Ascending aorta (tissue), 2 donors: ENCODE results near the gene SAMD14. TPM values are rescaled to one million over a fixed set of nuclear protein-coding genes. Genes with fewer than 3 reads are reported as not detected.
A peak's percentile ranks its signal among the peaks of the same experiment; 100 is the strongest.

ENCODE experiments used
- DNase-seq, 2 donors: peaks; one replicate each; pipeline ENCODE4 v3.0.0-alpha.2; 2019; ENCODE audit warnings: low spot score in 2 of 2
- H3K27ac ChIP-seq, 2 donors: fragments of 200-600 bp; sonication (generic); one replicate each; pipeline ENCODE4 v1.5.1; 2016 to 2017; ENCODE audit warnings: mild to moderate bottlenecking in 1 of 2
- H3K27me3 ChIP-seq: fragments of 200-600 bp; sonication (generic); one replicate; pipeline ENCODE4 v1.5.1; 2017
- H3K36me3 ChIP-seq, 2 donors: fragments of 200-600 bp; sonication (generic); one replicate each; pipeline ENCODE4 v1.5.1; 2016
- H3K4me1 ChIP-seq, 2 donors: fragments of 200-600 bp; sonication (generic); one replicate each; pipeline ENCODE4 v1.5.1; 2016 to 2017; ENCODE audit warnings: mild to moderate bottlenecking in 1 of 2
- H3K4me3 ChIP-seq, 2 donors: fragments of 200-600 bp; sonication (generic); one replicate each; pipeline ENCODE4 v1.5.1; 2016 to 2017; ENCODE audit warnings: mild to moderate bottlenecking in 1 of 2
- H3K9me3 ChIP-seq, 2 donors: fragments of 200-600 bp; sonication (generic); one replicate each; pipeline ENCODE4 v1.5.1; 2016
- CTCF ChIP-seq, 3 experiments: fragments of 200-600 bp in 2 of 3; fragments of 450-650 bp in 1 of 3; sonication (generic) in 2 of 3; IDR thresholded peaks; one replicate each; pipeline ENCODE4 v1.5.1; 2016 to 2019; ENCODE audit warnings: antibody characterized with exemption in 3 of 3, mild to moderate bottlenecking in 1 of 3, moderate library complexity in 1 of 3
- intact Hi-C: fragments of 100-400 bp; cut with DNase I; formaldehyde crosslinking; loops from one replicate; pipeline ENCODE4 v1.15.1; 2023
- total RNA-seq: library from RNA; depleted of rRNA; stranded (reverse); fragments of >200 nt; gene quantifications from one replicate; pipeline ENCODE4 v1.1.0, GENCODE V29; 2016

The SAMD14 gene
- total RNA-seq, 1 donor from 2014 or later: 3.2 TPM

- no peak for TF ChIP-seq CTCF (IDR thresholded peaks at IDR 0.05)
- Histone ChIP-seq H3K4me1 (peaks cover 6 to 15% of the 10 kb centered on the region in 2 donors), H3K36me3 (peaks cover 87 to 89% of the 10 kb centered on the region in 2 donors), H3K4me3 (no peak overlapping the region), H3K27ac (peak overlapping the region; percentile 1 to 50), H3K27me3 (no peaks in the 10 kb centered on the region), H3K9me3 (no peaks in the 10 kb centered on the region)
- no peak for DNase-seq
- intact Hi-C loops: loop anchor here (2.0 kb wide), 1 partner anchor 20 kb away; no protein-coding TSS in a partner anchor
Observed at GRCh38 chr17:50141026-50141744, 11.2 kb upstream of the SAMD14 start.

- H3K27me3 ChIP-seq: no peaks in the 10 kb centered on the region
- peaks cover 95% of the 10 kb centered on the region in 2 donors for H3K36me3 ChIP-seq
- intact Hi-C loops: loop anchor here (2.0 kb wide), 1 partner anchor 21 kb away; no protein-coding TSS in a partner anchor
- H3K4me1 ChIP-seq: peaks cover 0 to 5% of the 10 kb centered on the region in 2 donors
- H3K9me3 ChIP-seq: no peaks in the 10 kb centered on the region
- TF ChIP-seq CTCF (IDR thresholded peaks at IDR 0.05): peak; percentile 92 to 95 (median 93)
- H3K4me3 ChIP-seq: no peak overlapping the region
- peak overlapping the region; percentile 1 to 50 for H3K27ac ChIP-seq
- peak in 1 of 2 donors; percentile 90 for DNase-seq
Observed at GRCh38 chr17:50139950-50140885, 10.3 kb upstream of the SAMD14 start.

- H3K9me3 ChIP-seq: no peaks in the 10 kb centered on the region
- TF ChIP-seq CTCF (IDR thresholded peaks at IDR 0.05): no peak
- DNase-seq: no peak
- H3K36me3 ChIP-seq: peaks cover 94 to 95% of the 10 kb centered on the region in 2 donors
- peaks cover 0 to 9% of the 10 kb centered on the region in 2 donors for H3K4me1 ChIP-seq
- H3K27ac ChIP-seq: peak overlapping the region in 1 of 2 donors; percentile 50
- H3K27me3 ChIP-seq: no peaks in the 10 kb centered on the region
- H3K4me3 ChIP-seq: no peak overlapping the region
- intact Hi-C loops: no loop called here
Observed at GRCh38 chr17:50139185-50139783, 9.3 kb upstream of the SAMD14 start.

- H3K4me1 ChIP-seq: peaks cover 14 to 28% of the 10 kb centered on the region in 2 donors
- no peaks in the 10 kb centered on the region for H3K27me3 ChIP-seq
- no peak overlapping the region for H3K27ac ChIP-seq
- H3K4me3 ChIP-seq: no peak overlapping the region
- no peak for TF ChIP-seq CTCF (IDR thresholded peaks at IDR 0.05)
- intact Hi-C loops: no loop called here
- H3K9me3 ChIP-seq: no peaks in the 10 kb centered on the region
- DNase-seq: no peak
- peaks cover 71 to 75% of the 10 kb centered on the region in 2 donors for H3K36me3 ChIP-seq
Observed at GRCh38 chr17:50137042-50137441, 7.1 kb upstream of the SAMD14 start.

GRCh38 chr17:50136096-50136687 is 6.2 kb upstream of the SAMD14 start:
- Histone ChIP-seq H3K27me3 (no peaks in the 10 kb centered on the region), H3K27ac (no peak overlapping the region), H3K4me3 (no peak overlapping the region), H3K9me3 (no peaks in the 10 kb centered on the region), H3K4me1 (peaks cover 14 to 34% of the 10 kb centered on the region in 2 donors), H3K36me3 (peaks cover 63 to 66% of the 10 kb centered on the region in 2 donors)
- intact Hi-C loops: no loop called here
- no peak for DNase-seq
- TF ChIP-seq CTCF (IDR thresholded peaks at IDR 0.05): no peak
